ENCODE results near the gene GHRHR.

GHRHR gene

GRCh38 chr7:30936650-30937245 lies 27.0 kb upstream of the GHRHR start:
- TF ChIP-seq CTCF (IDR thresholded peaks at IDR 0.05; ENCODE audit: control insufficient read depth, insufficient read depth, low read depth, low read length, missing control alignments), result no peak
- no peak for DNase-seq (ENCODE audit: low read depth)

GRCh38 chr7:30937416-30937815 lies 26.3 kb upstream of the GHRHR start:
- no peak overlapping the region for H3K4me3 ChIP-seq (ENCODE audit: control insufficient read depth, low read depth, low read length)
- DNase-seq (ENCODE audit: low read depth), result no peak
- no peak for TF ChIP-seq CTCF (IDR thresholded peaks at IDR 0.05; ENCODE audit: control insufficient read depth, insufficient read depth, low read depth, low read length, missing control alignments)

More at GRCh38 chr7:30936650-30937245, 27.0 kb upstream of the GHRHR start:
- H3K4me3 ChIP-seq (ENCODE audit: control insufficient read depth, low read depth, low read length), result no peak overlapping the region

GRCh38 chr7:30938435-30939316 lies 25.1 kb upstream of the GHRHR start:
- TF ChIP-seq CTCF (IDR thresholded peaks at IDR 0.05; ENCODE audit: control insufficient read depth, insufficient read depth, low read depth, low read length, missing control alignments), result peak; percentile 98
- no peak overlapping the region for H3K4me3 ChIP-seq (ENCODE audit: control insufficient read depth, low read depth, low read length)
- no peak for DNase-seq (ENCODE audit: low read depth)

GRCh38 chr7:30941582-30942323 lies 22.0 kb upstream of the GHRHR start:
- TF ChIP-seq CTCF (IDR thresholded peaks at IDR 0.05; ENCODE audit: control insufficient read depth, insufficient read depth, low read depth, low read length, missing control alignments), result no peak
- DNase-seq (ENCODE audit: low read depth), result no peak
- no peak overlapping the region for H3K4me3 ChIP-seq (ENCODE audit: control insufficient read depth, low read depth, low read length)

GRCh38 chr7:30950197-30950596 lies 13.6 kb upstream of the GHRHR start:
- H3K4me3 ChIP-seq (ENCODE audit: control insufficient read depth, low read depth, low read length), result no peak overlapping the region
- no peak for DNase-seq (ENCODE audit: low read depth)
- no peak for TF ChIP-seq CTCF (IDR thresholded peaks at IDR 0.05; ENCODE audit: control insufficient read depth, insufficient read depth, low read depth, low read length, missing control alignments)

GRCh38 chr7:30954914-30955313 lies 8.8 kb upstream of the GHRHR start:
- H3K4me3 ChIP-seq (ENCODE audit: control insufficient read depth, low read depth, low read length), result no peak overlapping the region
- no peak for TF ChIP-seq CTCF (IDR thresholded peaks at IDR 0.05; ENCODE audit: control insufficient read depth, insufficient read depth, low read depth, low read length, missing control alignments)
- no peak for DNase-seq (ENCODE audit: low read depth)

All from AG09309 (cell line).